HepG2 (cell line): ENCODE data around the gene PLEKHB2. TPM values are rescaled to one million over a fixed set of nuclear protein-coding genes. Genes with fewer than 3 reads are reported as not detected.

Experiments
- ARID2 ChIP-seq: sonication (generic); formaldehyde crosslinking; IDR thresholded peaks from 2 replicates; pipeline ENCODE4 v1.8.1; 2022; ENCODE audit warnings: mild to moderate bottlenecking, missing genetic modification reagents, borderline replicate concordance
- KDM5A ChIP-seq: fragments of 200-600 bp; sonication (generic); IDR thresholded peaks from 2 replicates; pipeline ENCODE4 v1.7.0; 2018; ENCODE audit warnings: antibody characterized with exemption, mild to moderate bottlenecking, low read length, borderline replicate concordance
- REL ChIP-seq: sonication (generic); formaldehyde crosslinking; conservative IDR thresholded peaks from 2 replicates; pipeline ENCODE4 v1.8.0; 2022; ENCODE audit warnings: mild to moderate bottlenecking, missing genetic modification reagents, moderate library complexity
- SOX13 ChIP-seq, 3 experiments: fragments of 450-650 bp in 1 of 3; sonication (generic) in 1 of 3; formaldehyde crosslinking in 1 of 3; IDR thresholded peaks in 2 of 3; conservative IDR thresholded peaks in 1 of 3; 2 replicates each; pipeline versions ENCODE4 v1.5.0 to v1.6.1; 2016 to 2020; ENCODE audit warnings: antibody characterized with exemption in 1 of 3, mild to moderate bottlenecking in 1 of 3, missing compliant biosample characterization in 1 of 3, missing genetic modification reagents in 1 of 3, moderate library complexity in 1 of 3
- SOX5 ChIP-seq: IDR thresholded peaks from 2 replicates; pipeline ENCODE4 v1.6.1; 2016; ENCODE audit warnings: borderline replicate concordance
- TEAD3 ChIP-seq: optimal IDR thresholded peaks from 2 replicates; pipeline ENCODE3; 2016; ENCODE audit warnings: borderline replicate concordance
- ZBTB20 ChIP-seq: sonication (generic); formaldehyde crosslinking; IDR thresholded peaks from 2 replicates; pipeline ENCODE4 v1.8.1; 2023; ENCODE audit warnings: missing genetic modification reagents, low read depth, mild to moderate bottlenecking, borderline replicate concordance
- ZFP41 ChIP-seq: sonication (generic); formaldehyde crosslinking; IDR thresholded peaks from 2 replicates; pipeline ENCODE4 v1.4.0; 2020; ENCODE audit warnings: mild to moderate bottlenecking, missing genetic modification reagents, borderline replicate concordance
- ZFP82 ChIP-seq: sonication (generic); formaldehyde crosslinking; IDR thresholded peaks from 2 replicates; pipeline ENCODE4 v1.5.1; 2020; ENCODE audit warnings: mild to moderate bottlenecking, missing genetic modification reagents, borderline replicate concordance
- ZNF121 ChIP-seq: sonication (generic); formaldehyde crosslinking; IDR thresholded peaks from 2 replicates; pipeline ENCODE4 v1.5.0; 2020; ENCODE audit warnings: mild to moderate bottlenecking, missing genetic modification reagents
- ZNF501 ChIP-seq: sonication (generic); formaldehyde crosslinking; IDR thresholded peaks from 2 replicates; pipeline ENCODE4 v1.5.1; 2020; ENCODE audit warnings: mild to moderate bottlenecking, moderate library complexity, missing genetic modification reagents
- ZNF878 ChIP-seq: sonication (generic); formaldehyde crosslinking; IDR thresholded peaks from 2 replicates; pipeline ENCODE4 v1.8.1; 2023; ENCODE audit warnings: mild to moderate bottlenecking, missing genetic modification reagents, moderate library complexity
- polyA plus RNA-seq, 8 experiments: library from polyadenylated mRNA; depleted of rRNA in 3 of 8; stranded (reverse) in 7 of 8; unstranded in 1 of 8; fragments of >200 nt; fragmentation: Illumina TruSeq in 4 of 8; extraction: Trizol in 4 of 8; gene quantifications; 2 replicates each; pipeline versions ENCODE4 v1.2.1 to v1.2.3, GENCODE V29; 2011 to 2016; ENCODE audit warnings: low read depth in 4 of 8, missing spikeins in 1 of 8, mixed read lengths in 1 of 8; ENCODE audit not compliant: insufficient read depth in 1 of 8
- total RNA-seq, 5 experiments: library from RNA; depleted of rRNA; stranded (reverse); fragments of >200 nt; fragmentation: Illumina TruSeq; extraction: Trizol; gene quantifications; 2 replicates each; pipeline ENCODE4 v1.2.3, GENCODE V29; 2016; ENCODE audit warnings: low read depth in 1 of 5
- TF ChIP-seq, protein P1 (sequence below): sonication (generic); formaldehyde crosslinking; IDR thresholded peaks from 2 replicates; pipeline ENCODE4; 2020; ENCODE audit warnings: missing genetic modification reagents, mild to moderate bottlenecking, borderline replicate concordance
- TF ChIP-seq, protein P2 (sequence below): sonication (generic); formaldehyde crosslinking; IDR thresholded peaks from 2 replicates; pipeline ENCODE4 v1.4.0; 2020; ENCODE audit warnings: mild to moderate bottlenecking, missing genetic modification reagents
- TF ChIP-seq, protein P3 (sequence below): sonication (generic); formaldehyde crosslinking; IDR thresholded peaks from 2 replicates; pipeline ENCODE4 v1.5.0; 2020; ENCODE audit warnings: missing genetic modification reagents

PLEKHB2 gene
- total and polyA plus RNA-seq, 2 of the 13 experiments (the other 11 are each of a cell fraction or from before 2014, with no cell fraction given), result 73.0 to 78.9 TPM

DNA sequence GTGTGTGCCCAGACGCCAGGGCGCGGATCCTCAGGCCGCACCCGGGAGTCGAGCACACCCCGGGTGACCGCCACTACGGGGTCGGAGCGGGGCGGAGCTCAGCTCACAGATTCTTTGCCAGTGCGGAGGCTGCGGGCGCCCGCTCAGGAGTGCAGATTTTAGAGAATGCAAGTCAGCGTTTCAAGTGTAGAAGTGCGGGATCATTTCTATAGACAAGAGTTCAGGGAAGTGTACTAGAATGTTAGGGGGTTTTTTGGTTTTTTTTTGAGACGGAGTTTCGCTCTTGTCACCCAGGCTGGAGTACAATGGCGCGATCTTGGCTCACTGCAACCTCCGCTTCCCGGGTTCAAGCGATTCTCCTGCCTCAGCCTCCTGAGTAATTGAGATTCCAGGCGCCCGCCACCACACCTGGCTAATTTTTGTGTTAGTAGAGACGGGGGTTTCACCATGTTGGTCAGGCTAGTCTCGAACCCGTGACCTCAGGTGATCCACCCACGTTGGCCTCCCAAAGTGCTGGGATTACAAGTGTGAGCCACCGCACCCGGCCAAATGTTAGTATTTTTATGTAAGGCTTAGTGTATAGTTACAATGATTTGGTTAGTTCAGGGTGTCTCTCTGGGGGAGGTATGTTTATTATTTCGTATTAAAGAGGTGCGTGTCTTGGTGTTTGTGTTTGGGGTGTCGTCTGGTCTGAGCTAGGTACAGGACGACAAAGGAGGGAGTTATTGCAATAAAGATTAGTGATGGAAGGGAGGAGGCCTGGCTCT is 11.3 kb upstream of the PLEKHB2 start (continued):
- TF ChIP-seq, protein P1, sequence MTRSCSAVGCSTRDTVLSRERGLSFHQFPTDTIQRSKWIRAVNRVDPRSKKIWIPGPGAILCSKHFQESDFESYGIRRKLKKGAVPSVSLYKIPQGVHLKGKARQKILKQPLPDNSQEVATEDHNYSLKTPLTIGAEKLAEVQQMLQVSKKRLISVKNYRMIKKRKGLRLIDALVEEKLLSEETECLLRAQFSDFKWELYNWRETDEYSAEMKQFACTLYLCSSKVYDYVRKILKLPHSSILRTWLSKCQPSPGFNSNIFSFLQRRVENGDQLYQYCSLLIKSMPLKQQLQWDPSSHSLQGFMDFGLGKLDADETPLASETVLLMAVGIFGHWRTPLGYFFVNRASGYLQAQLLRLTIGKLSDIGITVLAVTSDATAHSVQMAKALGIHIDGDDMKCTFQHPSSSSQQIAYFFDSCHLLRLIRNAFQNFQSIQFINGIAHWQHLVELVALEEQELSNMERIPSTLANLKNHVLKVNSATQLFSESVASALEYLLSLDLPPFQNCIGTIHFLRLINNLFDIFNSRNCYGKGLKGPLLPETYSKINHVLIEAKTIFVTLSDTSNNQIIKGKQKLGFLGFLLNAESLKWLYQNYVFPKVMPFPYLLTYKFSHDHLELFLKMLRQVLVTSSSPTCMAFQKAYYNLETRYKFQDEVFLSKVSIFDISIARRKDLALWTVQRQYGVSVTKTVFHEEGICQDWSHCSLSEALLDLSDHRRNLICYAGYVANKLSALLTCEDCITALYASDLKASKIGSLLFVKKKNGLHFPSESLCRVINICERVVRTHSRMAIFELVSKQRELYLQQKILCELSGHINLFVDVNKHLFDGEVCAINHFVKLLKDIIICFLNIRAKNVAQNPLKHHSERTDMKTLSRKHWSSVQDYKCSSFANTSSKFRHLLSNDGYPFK (CRISPR knock-in tag), result peak; percentile 67; the same call in 1 of the 2 replicates
- TF ChIP-seq ZNF878 (CRISPR knock-in tag) (0 out of 2 replicates have a peak, but pooled peaks have one; percentile 31), ZNF501 (CRISPR knock-in tag) (0 out of 2 replicates have a peak, but pooled peaks have one; percentile 16), REL (no peak), ZFP82 (0 out of 2 replicates have a peak, but pooled peaks have one; percentile 6), ARID2 (CRISPR knock-in tag) (peak; percentile 23; the same call in 1 of the 2 replicates), KDM5A (peak; percentile 52; the same call in 1 of the 2 replicates), TEAD3 (CRISPR knock-in tag) (peak; percentile 11), ZBTB20 (CRISPR knock-in tag) (0 out of 2 replicates have a peak, but pooled peaks have one; percentile 49), SOX13 (IDR thresholded peaks at IDR 0.05) (no peak), SOX13 (CRISPR knock-in tag; conservative IDR thresholded peaks at IDR 0.05 in 1 of 2, IDR thresholded peaks at IDR 0.05 in 1 of 2) (peak in 1 of 2 experiments; percentile 4; a peak in 1 of 4 replicates), ZFP41 (CRISPR knock-in tag) (0 out of 2 replicates have a peak, but pooled peaks have one; percentile 30), ZNF121 (CRISPR knock-in tag) (no peak), SOX5 (no peak)
- TF ChIP-seq, protein P2, sequence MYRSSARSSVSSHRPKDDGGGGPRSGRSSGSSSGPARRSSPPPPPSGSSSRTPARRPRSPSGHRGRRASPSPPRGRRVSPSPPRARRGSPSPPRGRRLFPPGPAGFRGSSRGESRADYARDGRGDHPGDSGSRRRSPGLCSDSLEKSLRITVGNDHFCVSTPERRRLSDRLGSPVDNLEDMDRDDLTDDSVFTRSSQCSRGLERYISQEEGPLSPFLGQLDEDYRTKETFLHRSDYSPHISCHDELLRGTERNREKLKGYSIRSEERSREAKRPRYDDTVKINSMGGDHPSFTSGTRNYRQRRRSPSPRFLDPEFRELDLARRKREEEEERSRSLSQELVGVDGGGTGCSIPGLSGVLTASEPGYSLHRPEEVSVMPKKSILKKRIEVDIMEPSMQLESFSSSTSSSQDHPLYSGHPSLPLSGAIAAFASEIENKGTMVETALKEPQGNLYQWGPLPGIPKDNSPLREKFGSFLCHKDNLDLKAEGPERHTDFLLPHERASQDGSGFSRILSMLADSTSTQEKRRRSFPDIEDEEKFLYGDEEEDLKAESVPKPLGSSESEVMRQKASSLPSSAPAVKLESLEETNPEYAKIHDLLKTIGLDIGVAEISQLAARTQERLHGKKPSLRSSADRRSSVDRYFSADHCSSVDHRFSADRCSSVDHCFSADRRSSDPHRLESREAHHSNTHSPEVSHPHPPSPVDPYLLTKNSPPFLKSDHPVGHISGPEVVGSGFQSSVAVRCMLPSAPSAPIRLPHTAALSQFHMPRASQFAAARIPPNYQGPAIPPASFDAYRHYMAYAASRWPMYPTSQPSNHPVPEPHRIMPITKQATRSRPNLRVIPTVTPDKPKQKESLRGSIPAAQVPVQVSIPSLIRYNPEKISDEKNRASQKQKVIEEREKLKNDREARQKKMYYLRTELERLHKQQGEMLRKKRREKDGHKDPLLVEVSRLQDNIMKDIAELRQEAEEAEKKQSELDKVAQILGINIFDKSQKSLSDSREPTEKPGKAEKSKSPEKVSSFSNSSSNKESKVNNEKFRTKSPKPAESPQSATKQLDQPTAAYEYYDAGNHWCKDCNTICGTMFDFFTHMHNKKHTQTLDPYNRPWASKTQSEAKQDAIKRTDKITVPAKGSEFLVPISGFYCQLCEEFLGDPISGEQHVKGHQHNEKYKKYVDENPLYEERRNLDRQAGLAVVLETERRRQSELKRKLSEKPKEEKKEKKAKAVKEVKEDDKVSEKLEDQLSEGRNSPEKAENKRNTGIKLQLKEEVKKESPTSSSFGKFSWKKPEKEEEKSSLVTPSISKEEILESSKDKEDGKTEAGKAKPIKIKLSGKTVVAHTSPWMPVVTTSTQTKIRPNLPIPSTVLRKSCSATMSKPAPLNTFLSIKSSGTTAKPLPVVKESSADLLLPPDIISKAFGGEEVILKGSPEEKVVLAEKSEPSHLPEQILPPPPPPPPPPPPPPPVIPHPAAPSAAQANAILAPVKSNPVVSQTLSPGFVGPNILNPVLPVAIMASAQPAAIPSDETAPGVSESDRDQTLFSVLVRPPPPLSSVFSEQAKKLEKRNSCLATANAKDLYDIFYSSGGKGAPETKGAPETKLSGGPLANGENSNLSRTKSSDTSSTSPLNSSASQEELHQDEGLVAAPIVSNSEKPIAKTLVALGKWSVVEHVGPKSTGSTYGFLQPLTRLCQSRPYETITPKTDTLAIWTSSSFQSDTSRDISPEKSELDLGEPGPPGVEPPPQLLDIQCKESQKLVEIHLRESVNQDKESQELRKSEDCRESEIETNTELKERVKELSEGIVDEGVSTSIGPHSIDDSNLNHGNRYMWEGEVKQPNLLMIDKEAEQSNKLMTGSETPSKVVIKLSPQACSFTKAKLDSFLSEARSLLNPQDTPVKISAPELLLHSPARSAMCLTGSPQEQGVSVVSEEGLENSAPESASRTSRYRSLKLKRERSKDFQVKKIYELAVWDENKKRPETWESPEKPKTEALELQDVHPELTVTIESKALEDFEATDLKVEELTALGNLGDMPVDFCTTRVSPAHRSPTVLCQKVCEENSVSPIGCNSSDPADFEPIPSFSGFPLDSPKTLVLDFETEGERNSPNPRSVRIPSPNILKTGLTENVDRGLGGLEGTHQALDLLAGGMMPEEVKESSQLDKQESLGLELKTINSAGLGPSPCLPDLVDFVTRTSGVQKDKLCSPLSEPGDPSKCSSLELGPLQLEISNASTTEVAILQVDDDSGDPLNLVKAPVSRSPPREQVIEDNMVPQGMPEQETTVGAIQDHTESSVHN, result no peak
- TF ChIP-seq, protein P3, sequence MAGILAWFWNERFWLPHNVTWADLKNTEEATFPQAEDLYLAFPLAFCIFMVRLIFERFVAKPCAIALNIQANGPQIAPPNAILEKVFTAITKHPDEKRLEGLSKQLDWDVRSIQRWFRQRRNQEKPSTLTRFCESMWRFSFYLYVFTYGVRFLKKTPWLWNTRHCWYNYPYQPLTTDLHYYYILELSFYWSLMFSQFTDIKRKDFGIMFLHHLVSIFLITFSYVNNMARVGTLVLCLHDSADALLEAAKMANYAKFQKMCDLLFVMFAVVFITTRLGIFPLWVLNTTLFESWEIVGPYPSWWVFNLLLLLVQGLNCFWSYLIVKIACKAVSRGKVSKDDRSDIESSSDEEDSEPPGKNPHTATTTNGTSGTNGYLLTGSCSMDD (CRISPR knock-in tag), result no peak
